Measurements from ENCODE around the gene CAMKK1. TPM values are rescaled to one million over a fixed set of nuclear protein-coding genes. Genes with fewer than 3 reads are reported as not detected.

Gene CAMKK1
- total and polyA plus RNA-seq, 9 of the 15 experiments (the other 6 are each of a cell fraction or from before 2014, with no cell fraction given) = 0.34 to 7.5 (median 4.9) TPM

- in situ Hi-C loops (cut with MboI) (no loop called here), intact Hi-C loops (cut with micrococcal nuclease) (no loop called here)
- Histone ChIP-seq H3K9me3 (replicated peaks; ENCODE audit: control insufficient read depth, insufficient read depth, low read depth, low read length) (no peaks in the 10 kb centered on the region), H3K4me1 (replicated peaks in 1 of 2; ENCODE audit: control insufficient read depth in 2 of 2, insufficient read depth in 2 of 2, low read length in 2 of 2) (peaks cover 0 to 31% of the 10 kb centered on the region in 2 experiments; a peak in 2 of 5 replicates), H4K20me1 (replicated peaks; ENCODE audit: control insufficient read depth, insufficient read depth, low read length) (no peaks in the 10 kb centered on the region; the same call in 1 of the 2 replicates), H3K79me2 (ENCODE audit: control insufficient read depth, insufficient read depth, low read length) (no peaks in the 10 kb centered on the region), H3K4me2 (ENCODE audit: insufficient read depth, low read length) (no peak overlapping the region), H3K4me3 (no peak overlapping the region), H3K27ac (ENCODE audit: extremely low read depth, low read depth, low read length) (no peak overlapping the region), H3K36me3 (ENCODE audit: control insufficient read depth, insufficient read depth, low read length) (peaks cover 24% of the 10 kb centered on the region; the same call in 1 of the 3 replicates), H3K9ac (ENCODE audit: insufficient read depth in 1 of 2, low read depth in 2 of 2, low read length in 2 of 2) (no peak overlapping the region), H3K27me3 (ENCODE audit: control insufficient read depth in 2 of 2, insufficient read depth in 2 of 2, low read length in 2 of 2) (no peaks in the 10 kb centered on the region), H3K9me1 (ENCODE audit: control insufficient read depth, insufficient read depth, low read length) (no peaks in the 10 kb centered on the region), H2AFZ (ENCODE audit: low read depth, low read length) (no peak overlapping the region)
- FAIRE-seq = no peak
- no peak for TF ChIP-seq ZFP1 (CRISPR knock-in tag; IDR thresholded peaks at IDR 0.05)
- peak; percentile 63; the same call in 1 of the 2 replicates for TF ChIP-seq POLR2G (IDR thresholded peaks at IDR 0.05; ENCODE audit: low read depth, low read length)
- TF ChIP-seq CTBP1 (IDR thresholded peaks at IDR 0.05; ENCODE audit: borderline replicate concordance) = no peak
- TF ChIP-seq PRMT5 (CRISPR knock-in tag; IDR thresholded peaks at IDR 0.05) = no peak
- 88% methylated on average over 24 of the region's 40 CpGs for WGBS (ENCODE audit: insufficient coverage, low coverage, missing lambda C conversion rate)
- no peak for ATAC-seq
- CTCF ChIA-PET (ENCODE audit: low intra/inter-chr PET ratio) = no interaction called here
- BruUV-seq (replicated peaks) = no TSS peak
- POLR2A ChIA-PET = interaction anchor here (0.6 to 0.9 kb wide), 2 partner anchors 11 to 77 kb away, joined by 3 to 5 read pairs; no protein-coding TSS in a partner anchor
- DNase-seq (ENCODE audit: extremely low read depth in 1 of 4, low spot score in 3 of 4) = no peak
These were observed 31.9 kb upstream of the CAMKK1 start for GRCh38 chr17:3924512-3925350.
